Stimulated activated CD8-positive, alpha-beta memory T cell treated with anti-CD3 and anti-CD28 coated beads, Interleukin-7, amount 100 ng/mL, for 1 hour (primary cell): ENCODE results near the gene GNG13.
"Not testable (repeated sequence)": the region's sequence is repeated elsewhere in the genome, so short reads cannot be mapped to it uniquely, and the experiment has no call there.

Experiments
- DNase-seq, 2 donors: peaks; one replicate each; pipeline ENCODE4 v3.0.0-alpha.2; 2020; ENCODE audit warnings: low read depth in 2 of 2

The GNG13 gene

GRCh38 chr16:831571-832413 lies 31.3 kb upstream of the GNG13 start:
- no peak for DNase-seq

DNA sequence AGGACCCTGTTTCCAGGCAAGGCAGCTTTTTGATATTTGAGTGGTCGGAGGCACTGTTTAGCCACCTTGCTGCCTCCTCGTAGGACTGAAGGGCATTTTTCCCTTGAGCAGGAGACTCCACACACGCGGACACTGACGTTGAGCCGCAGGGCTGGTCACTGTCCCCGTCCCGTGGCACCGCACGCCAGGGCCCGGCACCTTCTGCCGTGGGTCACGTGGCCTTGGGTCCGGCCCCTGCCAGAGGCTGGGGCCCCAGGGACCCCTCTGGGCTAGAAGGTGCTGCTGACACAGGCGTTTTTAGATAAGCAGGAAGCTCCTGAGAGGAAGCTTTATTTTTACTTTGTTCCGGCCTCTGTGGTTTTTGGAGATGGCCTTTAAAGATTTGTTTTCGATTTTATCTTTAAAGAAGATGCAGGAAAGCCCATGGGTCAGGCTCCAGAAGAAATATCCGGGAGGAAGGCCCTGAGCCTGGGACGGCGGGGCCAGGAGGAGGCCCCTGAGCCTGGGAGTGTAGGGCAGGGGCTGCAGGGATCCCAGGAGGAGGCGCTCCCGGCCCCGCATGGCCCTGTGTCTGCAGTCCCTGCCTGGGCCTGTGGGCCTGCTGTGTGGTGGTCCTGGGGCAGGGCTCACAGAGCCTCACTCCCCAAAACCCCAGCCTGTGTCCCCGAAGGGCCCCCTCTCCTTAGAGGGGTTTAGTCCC lies 30.5 kb upstream of the GNG13 start:
- DNase-seq = no peak

DNA sequence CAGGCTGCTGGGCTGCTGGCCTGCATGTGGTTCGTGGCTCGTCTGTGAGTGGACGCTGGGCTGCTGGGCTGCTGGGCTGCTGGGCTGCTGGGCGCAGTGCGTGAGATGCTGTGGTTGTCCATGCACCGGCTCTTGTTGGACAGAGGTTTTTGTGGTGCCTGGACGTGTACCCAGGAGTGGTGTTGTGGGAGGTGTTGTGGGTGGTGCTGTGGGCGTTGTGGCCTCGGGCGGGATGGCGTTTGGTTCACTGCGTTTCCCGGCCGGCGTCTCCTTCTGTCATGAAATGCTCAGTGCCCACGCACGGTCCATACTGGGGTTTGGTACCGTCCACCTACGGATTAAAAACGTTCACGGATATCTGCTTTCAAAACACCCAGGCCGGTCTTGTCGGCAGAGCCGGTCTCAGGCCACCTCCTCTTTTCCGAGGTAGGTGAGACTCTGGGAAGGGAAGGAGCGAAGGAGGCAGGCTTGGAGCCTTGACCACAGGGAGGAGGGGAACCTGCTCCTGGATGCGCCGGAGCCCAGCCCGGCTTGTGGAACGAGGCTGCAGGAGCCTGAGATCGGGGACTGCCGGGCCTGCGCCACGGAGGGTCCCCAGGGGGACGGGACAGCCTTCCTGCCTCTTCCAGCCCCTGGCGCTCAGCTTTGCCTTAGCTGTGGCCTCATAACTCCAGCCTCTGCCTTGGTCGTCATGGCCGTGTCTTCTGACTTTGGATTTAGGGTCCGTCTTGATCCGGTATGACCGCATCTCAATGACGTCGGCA lies 29.8 kb upstream of the GNG13 start:
- no peak for DNase-seq

DNA sequence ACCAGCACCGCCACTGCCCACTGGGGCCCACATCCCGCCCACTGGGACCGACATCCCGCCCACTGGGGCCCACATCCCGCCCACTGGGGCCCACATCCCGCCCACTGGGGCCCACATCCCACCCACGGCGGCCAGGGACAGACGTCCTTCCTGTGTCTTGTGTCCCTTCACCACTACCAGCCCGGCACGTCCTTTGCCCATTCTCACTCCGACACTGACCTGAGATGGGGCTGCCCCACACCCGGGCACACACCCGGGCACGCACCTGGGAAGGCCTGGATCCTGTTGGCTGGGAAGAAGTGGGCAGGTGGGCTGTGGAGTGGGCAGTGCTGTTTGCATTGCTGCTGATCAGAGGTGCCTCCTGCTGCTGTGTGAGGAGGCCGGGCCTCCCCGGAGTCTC lies 28.4 kb upstream of the GNG13 start:
- no peak for DNase-seq

GRCh38 chr16:827513-827912 lies 27.0 kb upstream of the GNG13 start:
- DNase-seq = no peak

DNA sequence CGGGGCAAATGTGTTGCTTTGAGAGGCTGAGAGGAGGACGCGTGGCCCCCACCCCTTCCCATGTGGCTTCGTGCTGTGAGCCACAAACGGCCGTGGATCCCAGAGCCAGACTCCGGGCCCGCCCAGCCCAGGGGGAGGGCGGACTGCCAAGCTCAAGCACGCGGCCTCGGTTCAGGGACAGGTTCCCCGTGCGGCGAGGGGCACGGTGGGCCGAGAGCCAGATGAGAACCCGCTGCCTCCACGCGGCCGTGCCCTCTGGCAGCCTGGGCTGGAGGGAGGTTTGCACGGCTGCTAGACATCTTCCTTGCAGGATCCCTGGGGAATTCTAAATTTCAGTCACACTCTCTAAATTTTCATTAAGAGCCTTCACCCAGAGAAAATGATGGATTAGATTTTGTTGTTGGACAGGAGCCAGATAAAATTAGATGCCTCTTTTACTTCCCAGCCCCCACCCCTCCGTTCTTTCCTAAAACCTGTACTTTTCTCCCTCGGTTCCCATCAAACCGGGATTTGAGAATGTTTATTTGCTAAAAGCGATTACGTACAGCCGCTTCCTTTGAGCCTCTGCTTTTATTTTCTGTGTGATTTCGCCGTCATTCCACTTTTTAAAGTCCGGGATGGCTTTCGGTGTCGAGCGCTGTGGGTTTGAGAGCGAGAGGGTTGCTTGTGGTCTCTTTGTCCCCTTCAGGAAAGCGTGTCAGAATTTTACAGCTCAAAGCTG lies 25.0 kb upstream of the GNG13 start:
- DNase-seq = no peak

DNA sequence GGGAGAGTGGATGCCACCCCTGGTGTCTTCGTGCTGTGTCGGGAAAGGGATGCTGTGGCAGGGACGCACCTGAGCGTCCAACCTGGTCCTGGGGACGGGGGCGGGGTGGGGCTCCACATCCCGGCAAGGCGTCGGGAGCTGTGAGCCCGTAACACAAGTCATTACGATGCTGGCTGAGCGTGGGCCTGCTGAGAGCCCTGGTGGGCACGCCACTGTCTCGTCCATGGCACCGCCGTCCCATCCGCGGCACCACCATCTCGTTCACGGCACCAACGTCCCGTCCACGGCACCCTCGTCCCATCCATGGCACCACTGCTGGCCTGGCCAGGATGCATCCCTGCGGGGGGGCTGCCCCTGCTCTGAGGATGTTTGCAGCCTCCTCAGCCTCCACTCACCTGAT lies 24.1 kb upstream of the GNG13 start:
- no peak for DNase-seq

DNA sequence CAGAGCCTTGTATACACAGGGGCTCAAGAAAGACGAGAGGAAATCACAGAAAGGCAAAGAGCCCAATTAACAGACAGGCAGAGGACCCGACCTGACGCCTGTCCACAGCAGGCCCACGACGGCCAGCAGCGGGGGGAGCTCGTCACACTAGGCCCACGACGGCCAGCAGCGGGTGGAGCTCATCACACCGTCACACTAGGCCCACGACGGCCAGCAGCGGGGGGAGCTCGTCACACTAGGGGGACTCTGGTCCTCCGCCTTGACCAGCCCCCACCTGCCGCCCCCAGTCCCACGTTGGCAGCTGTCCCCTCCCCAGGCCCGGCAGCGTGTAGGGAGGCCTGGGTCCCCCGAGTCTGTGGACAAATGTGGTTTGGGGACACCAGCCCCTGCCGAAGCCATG lies 23.7 kb upstream of the GNG13 start:
- DNase-seq = no peak

GRCh38 chr16:822909-823297 lies 22.4 kb upstream of the GNG13 start:
- no peak for DNase-seq

DNA sequence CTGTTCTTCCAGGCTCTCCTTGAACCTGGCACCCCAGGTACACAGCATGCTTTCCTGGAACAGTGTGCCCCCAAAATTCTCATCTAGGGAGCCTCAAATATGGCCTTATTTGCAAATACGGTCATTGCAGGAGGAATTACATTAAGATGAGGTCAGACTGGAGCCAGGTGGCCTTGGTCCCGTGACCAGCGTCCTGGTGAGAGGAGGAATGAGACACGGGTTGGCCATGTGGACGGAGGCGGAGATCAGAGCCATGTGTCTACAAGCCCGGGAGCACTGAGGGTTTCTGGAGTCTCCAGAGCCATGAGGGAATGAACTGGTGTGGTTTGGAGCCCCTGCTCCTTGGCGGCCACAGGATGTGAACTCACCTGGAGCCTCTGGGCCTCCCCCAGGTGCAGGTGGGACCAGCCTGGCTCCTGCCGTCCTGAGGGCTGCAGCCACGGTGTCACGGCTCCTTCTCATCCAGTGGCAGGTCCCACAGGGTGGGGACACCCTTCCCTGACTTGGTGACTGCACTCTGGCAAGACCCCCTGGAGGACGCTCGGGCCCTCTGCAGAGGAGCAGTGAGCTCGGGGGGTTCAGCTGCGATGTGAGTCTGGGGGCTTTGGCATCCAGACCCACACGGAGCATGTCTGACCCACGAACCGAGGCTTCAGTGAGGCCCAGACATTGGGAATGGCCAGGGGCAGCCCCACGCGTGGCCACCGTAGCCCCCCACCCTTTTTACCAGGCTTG lies 21.8 kb upstream of the GNG13 start:
- DNase-seq = no peak

- DNase-seq = no peak
Observed at GRCh38 chr16:821751-822150, 21.2 kb upstream of the GNG13 start.

DNA sequence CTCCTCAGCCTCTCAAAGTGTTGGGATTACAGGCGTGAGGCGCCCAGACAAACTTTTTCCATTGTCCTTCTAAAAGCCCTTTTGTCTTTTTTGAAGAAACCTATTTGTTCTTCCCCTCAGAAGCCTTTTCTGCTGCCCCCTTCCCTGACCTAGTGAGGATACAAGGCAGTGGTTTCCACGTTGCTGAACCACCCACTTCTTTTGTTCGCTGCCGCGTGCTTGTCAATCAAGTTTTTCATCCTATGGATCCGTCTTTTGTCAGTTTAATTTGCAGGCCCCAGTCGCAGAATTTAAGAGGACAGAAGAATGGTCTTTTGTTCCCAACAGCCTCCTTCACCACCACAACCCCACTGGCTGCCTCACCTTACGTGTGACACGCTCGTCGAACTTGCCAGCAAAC lies 20.2 kb upstream of the GNG13 start:
- DNase-seq = no peak

- not testable (repeated sequence) for DNase-seq
Observed at GRCh38 chr16:820044-820408, 19.5 kb upstream of the GNG13 start.

- DNase-seq = no peak
Observed at GRCh38 chr16:819336-820043, 19.0 kb upstream of the GNG13 start.

GRCh38 chr16:818592-818991 lies 18.1 kb upstream of the GNG13 start:
- no peak for DNase-seq

GRCh38 chr16:818132-818531 lies 17.6 kb upstream of the GNG13 start:
- no peak for DNase-seq

DNA sequence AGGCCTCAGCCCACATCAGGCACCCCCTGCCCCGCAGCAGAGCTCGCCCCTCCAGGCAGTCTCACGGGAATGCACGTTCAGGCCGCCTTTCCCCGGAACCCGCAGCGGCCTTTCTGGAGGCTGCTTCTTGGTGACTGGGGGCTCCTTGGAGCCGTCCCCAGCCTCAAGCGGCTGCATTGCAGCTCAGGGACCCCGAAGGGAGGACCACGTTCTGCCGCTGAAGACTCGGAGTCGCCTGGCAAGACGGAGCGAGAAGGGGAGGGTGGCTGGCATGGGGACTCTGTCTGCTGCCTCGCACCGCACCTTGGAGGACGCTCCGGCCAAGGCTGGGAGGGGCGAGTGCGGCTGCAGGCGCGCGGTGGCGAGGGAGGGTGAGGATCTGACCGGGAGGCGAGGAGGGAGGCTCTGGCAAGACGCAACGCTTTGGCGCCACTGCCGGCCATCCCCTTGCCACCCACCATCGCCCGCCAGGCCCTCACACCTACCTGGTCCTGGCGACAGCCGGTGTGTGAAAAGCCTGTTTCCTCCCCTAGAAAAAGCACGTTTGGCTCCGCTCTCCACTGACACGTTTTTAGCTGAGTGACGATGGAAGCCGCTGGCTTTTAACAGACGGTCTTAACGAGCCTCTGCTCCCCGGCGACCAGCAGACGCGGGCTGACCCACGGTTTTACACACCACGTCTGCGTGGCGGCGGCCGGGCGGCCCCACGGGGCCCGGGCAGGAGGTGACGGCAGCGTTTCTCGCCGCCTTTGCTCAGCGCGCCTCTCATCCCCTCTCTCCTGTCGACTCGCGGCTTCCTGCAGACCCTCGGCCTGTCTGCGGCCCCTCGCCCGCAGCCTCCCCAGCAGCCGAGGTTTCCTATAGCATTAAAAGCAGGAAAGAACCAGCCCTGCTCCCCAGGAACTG lies 16.7 kb upstream of the GNG13 start:
- no peak for DNase-seq

DNA sequence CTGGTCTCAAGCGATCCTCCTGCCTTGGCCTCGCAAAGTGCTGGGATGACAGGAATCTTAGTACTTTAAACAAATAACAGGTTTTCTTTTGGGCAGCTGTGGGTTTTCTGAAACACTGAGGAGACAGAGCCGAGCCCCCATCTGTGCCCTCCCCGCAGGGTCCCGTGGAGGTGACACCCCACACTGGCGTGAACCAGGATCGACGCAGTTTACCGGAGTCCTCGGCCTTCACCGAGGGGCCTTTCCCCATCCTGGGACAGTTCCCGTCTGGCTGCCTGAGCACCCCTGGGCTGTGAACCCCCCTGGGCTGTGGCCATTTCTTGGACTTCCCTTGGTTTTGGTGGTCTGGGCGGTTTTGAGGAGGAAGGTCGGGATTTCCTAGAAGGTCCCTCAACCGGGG lies 15.3 kb upstream of the GNG13 start:
- no peak for DNase-seq

- DNase-seq = no peak
Observed at GRCh38 chr16:814974-815373, 14.4 kb upstream of the GNG13 start.
